SU-DHL-6 (cell line): ENCODE results near the gene LRBA.

ENCODE experiments used
- H2AFZ ChIP-seq: fragments of 200-600 bp; sonication (generic); 2 replicates; pipeline ENCODE4 v1.6.1; 2014; ENCODE audit warnings: low read depth, mild to moderate bottlenecking, moderate library complexity, mixed read lengths, antibody characterized with exemption, low read length; ENCODE audit not compliant: severe bottlenecking
- H3F3A ChIP-seq: fragments of 200-600 bp; shearing (Covaris generic); 2 replicates; pipeline ENCODE4 v1.6.0; 2016; ENCODE audit warnings: antibody characterized with exemption, mild to moderate bottlenecking; ENCODE audit not compliant: insufficient read depth
- H3K27ac ChIP-seq: fragments of 200-600 bp; sonication (generic); 2 replicates; pipeline ENCODE4 v1.5.1; 2016; ENCODE audit warnings: low read depth, mild to moderate bottlenecking, low read length, moderate library complexity, mixed read lengths
- H3K27me3 ChIP-seq: fragments of 200-600 bp; sonication (generic), shearing (Covaris generic); 2 replicates; pipeline ENCODE4 v1.6.0; 2014; ENCODE audit warnings: mild to moderate bottlenecking, low read length
- H3K36me3 ChIP-seq: fragments of 200-600 bp; sonication (generic); 2 replicates; pipeline ENCODE4 v1.6.1; 2014; ENCODE audit warnings: mild to moderate bottlenecking, low read length, mixed read lengths
- H3K4me2 ChIP-seq: fragments of 300-600, 200-600 bp; shearing (Covaris generic), sonication (generic); 2 replicates; pipeline ENCODE4 v1.6.0; 2014; ENCODE audit warnings: low read length, low read depth, mild to moderate bottlenecking; ENCODE audit not compliant: poor library complexity, severe bottlenecking
- H3K4me3 ChIP-seq: fragments of 200-600 bp; sonication (generic); 2 replicates; pipeline ENCODE4 v1.5.1; 2014; ENCODE audit warnings: antibody characterized with exemption, low read length, mild to moderate bottlenecking, mixed read lengths; ENCODE audit not compliant: insufficient read depth, poor library complexity, severe bottlenecking
- H3K79me2 ChIP-seq: fragments of 200-600 bp; sonication (generic); 2 replicates; pipeline ENCODE4 v1.6.1; 2014; ENCODE audit warnings: mild to moderate bottlenecking, low read length, moderate library complexity; ENCODE audit not compliant: insufficient read depth
- H3K9ac ChIP-seq: fragments of 200-600 bp; sonication (generic); 2 replicates; pipeline ENCODE4 v1.7.0; 2014; ENCODE audit warnings: mild to moderate bottlenecking, low read length
- H3K9me2 ChIP-seq: fragments of 200-600 bp; sonication (generic); replicated peaks from 2 replicates; pipeline ENCODE4 v1.6.1; 2014; ENCODE audit warnings: low read length; ENCODE audit not compliant: insufficient read depth
- H3K9me3 ChIP-seq: fragments of 200-600 bp; sonication (generic); 2 replicates; pipeline ENCODE4 v1.6.1; 2014; ENCODE audit warnings: low read length, mixed read lengths; ENCODE audit not compliant: insufficient read depth
- H4K20me1 ChIP-seq: fragments of 200-600 bp; sonication (generic); 2 replicates; pipeline ENCODE4 v1.6.1; 2014; ENCODE audit warnings: low read depth, mild to moderate bottlenecking, antibody characterized with exemption, low read length, moderate library complexity, mixed read lengths
- EZH2phosphoT487 ChIP-seq: fragments of 200-600 bp; sonication (generic), shearing (Covaris generic); conservative IDR thresholded peaks from 2 replicates; pipeline ENCODE4 v1.6.1; 2018; ENCODE audit warnings: mild to moderate bottlenecking, antibody characterized with exemption, low read length, moderate library complexity, mixed read lengths
- TF ChIP-seq, protein P1 (sequence below): fragments of 200-600 bp; sonication (generic); IDR thresholded peaks from one replicate; pipeline ENCODE4 v1.5.1; 2017; ENCODE audit warnings: antibody characterized with exemption, mild to moderate bottlenecking, low read length, moderate library complexity; ENCODE audit not compliant: insufficient read depth, poor library complexity, severe bottlenecking

LRBA gene

DNA sequence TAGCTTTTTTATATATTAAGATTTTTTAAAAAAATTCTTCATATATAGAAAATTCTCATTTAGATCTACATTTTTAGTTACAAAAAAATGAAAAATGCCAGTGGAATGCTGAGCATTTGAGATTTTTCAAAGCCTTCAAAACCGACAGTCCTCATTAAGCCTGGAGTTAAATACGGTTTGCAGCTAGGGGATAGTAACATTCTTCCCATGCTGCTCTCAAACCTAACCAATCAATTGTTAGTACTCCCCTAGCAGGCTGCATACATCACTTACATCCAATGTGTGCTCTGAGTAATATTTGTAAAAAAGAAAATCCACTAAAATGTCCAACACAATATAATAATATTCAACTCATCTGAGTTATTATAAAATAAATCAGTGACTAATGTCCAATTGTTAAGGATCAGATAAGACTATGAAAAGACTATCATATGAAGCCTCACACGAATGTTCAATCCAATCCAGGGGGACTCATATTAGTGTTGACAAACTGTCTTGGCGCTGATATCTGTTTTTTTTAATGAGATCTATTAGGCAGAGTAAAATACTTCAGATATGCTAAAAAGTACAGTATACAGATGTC is 660.8 kb downstream of the LRBA start:
- no peaks in the 10 kb centered on the region for H3F3A ChIP-seq
- H2AFZ ChIP-seq, result no peak overlapping the region
- H4K20me1 ChIP-seq, result no peaks in the 10 kb centered on the region; the same call in 1 of the 2 replicates
- TF ChIP-seq EZH2phosphoT487, result no peak
- TF ChIP-seq, protein P1, sequence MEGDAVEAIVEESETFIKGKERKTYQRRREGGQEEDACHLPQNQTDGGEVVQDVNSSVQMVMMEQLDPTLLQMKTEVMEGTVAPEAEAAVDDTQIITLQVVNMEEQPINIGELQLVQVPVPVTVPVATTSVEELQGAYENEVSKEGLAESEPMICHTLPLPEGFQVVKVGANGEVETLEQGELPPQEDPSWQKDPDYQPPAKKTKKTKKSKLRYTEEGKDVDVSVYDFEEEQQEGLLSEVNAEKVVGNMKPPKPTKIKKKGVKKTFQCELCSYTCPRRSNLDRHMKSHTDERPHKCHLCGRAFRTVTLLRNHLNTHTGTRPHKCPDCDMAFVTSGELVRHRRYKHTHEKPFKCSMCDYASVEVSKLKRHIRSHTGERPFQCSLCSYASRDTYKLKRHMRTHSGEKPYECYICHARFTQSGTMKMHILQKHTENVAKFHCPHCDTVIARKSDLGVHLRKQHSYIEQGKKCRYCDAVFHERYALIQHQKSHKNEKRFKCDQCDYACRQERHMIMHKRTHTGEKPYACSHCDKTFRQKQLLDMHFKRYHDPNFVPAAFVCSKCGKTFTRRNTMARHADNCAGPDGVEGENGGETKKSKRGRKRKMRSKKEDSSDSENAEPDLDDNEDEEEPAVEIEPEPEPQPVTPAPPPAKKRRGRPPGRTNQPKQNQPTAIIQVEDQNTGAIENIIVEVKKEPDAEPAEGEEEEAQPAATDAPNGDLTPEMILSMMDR, result no peak
- H3K4me2 ChIP-seq, result no peak overlapping the region
- H3K36me3 ChIP-seq, result peaks cover 1% of the 10 kb centered on the region; the same call in 1 of the 2 replicates
- no peak overlapping the region for H3K27ac ChIP-seq
- no peak overlapping the region for H3K4me3 ChIP-seq
- H3K9ac ChIP-seq, result no peak overlapping the region
- no peaks in the 10 kb centered on the region for H3K27me3 ChIP-seq
- H3K79me2 ChIP-seq, result no peaks in the 10 kb centered on the region
- no peaks in the 10 kb centered on the region for H3K9me2 ChIP-seq
- no peaks in the 10 kb centered on the region for H3K9me3 ChIP-seq

DNA sequence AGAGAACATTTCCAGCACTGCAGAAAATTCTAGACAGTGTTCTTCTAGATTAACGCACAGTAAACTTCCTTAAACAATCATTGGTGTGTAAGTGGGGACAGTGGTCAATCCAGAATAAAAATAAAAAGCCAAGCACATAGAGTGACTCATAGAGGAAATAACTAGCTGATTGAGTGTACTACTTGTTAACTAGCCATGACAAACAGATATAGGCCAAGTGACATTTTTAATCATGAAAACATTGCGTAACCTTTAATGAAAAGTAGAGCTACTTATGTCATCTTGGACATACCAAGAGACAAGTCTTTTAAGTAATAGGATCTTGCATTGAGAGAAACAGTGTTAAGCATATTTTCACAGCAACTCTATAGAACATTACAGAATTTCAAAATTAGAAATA is 667.0 kb downstream of the LRBA start:
- no peaks in the 10 kb centered on the region for H3K27me3 ChIP-seq
- no peak for TF ChIP-seq EZH2phosphoT487
- TF ChIP-seq, protein P1, result no peak
- H3K9me3 ChIP-seq, result no peaks in the 10 kb centered on the region

DNA sequence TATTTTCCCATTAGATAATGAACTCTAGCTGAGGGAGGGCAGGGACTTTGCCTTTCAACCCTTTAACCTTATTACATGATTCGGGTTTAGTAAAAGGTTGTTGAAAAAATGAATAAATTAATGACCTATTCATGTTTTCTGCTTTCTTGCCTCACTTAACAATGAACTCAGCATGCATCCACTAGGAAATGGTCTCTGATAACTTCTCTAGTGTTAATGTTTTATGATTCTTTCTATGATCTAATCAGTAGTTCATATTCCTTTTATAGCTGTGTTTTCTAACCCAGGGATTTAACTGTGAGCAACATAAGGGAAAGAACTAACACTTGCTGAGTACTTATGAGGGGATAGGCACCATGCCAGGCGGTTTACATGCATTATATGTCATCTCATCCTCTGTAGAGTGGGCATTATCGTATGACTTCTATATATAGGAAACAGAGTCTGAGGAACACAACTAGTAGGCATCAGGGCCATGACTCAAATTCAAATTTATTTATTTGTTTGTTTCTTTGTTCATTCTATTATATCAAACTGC is 669.8 kb downstream of the LRBA start:
- Histone ChIP-seq H3K9me2 (no peaks in the 10 kb centered on the region), H3F3A (no peaks in the 10 kb centered on the region), H4K20me1 (no peaks in the 10 kb centered on the region), H2AFZ (no peak overlapping the region), H3K27ac (no peak overlapping the region), H3K36me3 (peaks cover 6% of the 10 kb centered on the region; the same call in 1 of the 2 replicates), H3K4me3 (no peak overlapping the region), H3K79me2 (no peaks in the 10 kb centered on the region), H3K27me3 (no peaks in the 10 kb centered on the region), H3K9me3 (no peaks in the 10 kb centered on the region), H3K4me2 (no peak overlapping the region), H3K9ac (no peak overlapping the region)
- TF ChIP-seq, protein P1, result no peak
- no peak for TF ChIP-seq EZH2phosphoT487

More for the DNA sequence above, 667.0 kb downstream of the LRBA start:
- H3F3A ChIP-seq, result no peaks in the 10 kb centered on the region
- no peak overlapping the region for H2AFZ ChIP-seq
- no peak overlapping the region for H3K4me3 ChIP-seq
- H3K9ac ChIP-seq, result no peak overlapping the region
- no peaks in the 10 kb centered on the region for H4K20me1 ChIP-seq
- no peak overlapping the region for H3K27ac ChIP-seq
- H3K4me2 ChIP-seq, result no peak overlapping the region
- no peaks in the 10 kb centered on the region for H3K9me2 ChIP-seq
- peaks cover 6% of the 10 kb centered on the region; the same call in 1 of the 2 replicates for H3K36me3 ChIP-seq
- H3K79me2 ChIP-seq, result no peaks in the 10 kb centered on the region
